ENCODE data around the gene MAN2B2. TPM values are rescaled to one million over a fixed set of nuclear protein-coding genes. Genes with fewer than 3 reads are reported as not detected.

The MAN2B2 gene
- total and polyA plus RNA-seq, 9 of the 15 experiments (the other 6 are each of a cell fraction or from before 2014, with no cell fraction given): 0.21 to 8.8 (median 3.7) TPM

DNA sequence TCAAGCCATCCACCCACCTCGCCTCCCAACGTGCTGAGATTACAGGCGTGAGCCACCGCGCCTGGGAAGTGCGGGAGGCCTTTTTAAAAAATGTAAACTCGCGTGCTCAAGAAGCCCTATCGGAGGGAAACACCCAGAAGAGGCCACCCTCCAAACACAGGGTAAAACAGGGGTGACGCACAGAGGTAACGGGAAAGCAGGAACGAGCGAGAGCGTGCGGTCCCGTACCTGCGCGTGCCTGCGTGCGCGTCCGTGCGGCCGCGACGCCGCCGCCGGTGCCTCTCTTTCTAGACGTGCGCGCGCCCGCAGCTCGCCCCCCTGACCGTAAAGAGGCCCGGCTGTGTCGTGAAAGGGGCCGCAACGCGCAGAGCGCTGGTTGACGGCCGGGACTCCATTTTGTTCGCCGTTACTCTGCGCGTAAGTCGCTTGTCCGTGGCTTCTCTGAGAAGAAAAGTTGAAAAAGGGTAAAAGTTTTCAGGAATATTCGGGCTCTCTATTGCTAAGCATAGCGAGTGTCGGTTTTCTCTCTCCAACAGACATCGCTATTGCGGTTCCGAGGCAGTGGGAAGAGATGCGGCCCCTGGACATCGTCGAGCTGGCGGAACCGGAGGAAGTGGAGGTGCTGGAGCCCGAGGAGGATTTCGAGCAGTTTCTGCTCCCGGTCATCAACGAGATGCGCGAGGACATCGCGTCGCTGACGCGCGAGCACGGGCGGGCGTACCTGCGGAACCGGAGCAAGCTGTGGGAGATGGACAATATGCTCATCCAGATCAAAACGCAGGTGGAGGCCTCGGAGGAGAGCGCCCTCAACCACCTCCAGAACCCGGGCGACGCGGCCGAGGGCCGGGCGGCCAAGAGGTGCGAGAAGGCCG, 65.5 kb downstream of the MAN2B2 start, which contains the start of gene MRFAP1 (continued):
- TF ChIP-seq, protein P1, sequence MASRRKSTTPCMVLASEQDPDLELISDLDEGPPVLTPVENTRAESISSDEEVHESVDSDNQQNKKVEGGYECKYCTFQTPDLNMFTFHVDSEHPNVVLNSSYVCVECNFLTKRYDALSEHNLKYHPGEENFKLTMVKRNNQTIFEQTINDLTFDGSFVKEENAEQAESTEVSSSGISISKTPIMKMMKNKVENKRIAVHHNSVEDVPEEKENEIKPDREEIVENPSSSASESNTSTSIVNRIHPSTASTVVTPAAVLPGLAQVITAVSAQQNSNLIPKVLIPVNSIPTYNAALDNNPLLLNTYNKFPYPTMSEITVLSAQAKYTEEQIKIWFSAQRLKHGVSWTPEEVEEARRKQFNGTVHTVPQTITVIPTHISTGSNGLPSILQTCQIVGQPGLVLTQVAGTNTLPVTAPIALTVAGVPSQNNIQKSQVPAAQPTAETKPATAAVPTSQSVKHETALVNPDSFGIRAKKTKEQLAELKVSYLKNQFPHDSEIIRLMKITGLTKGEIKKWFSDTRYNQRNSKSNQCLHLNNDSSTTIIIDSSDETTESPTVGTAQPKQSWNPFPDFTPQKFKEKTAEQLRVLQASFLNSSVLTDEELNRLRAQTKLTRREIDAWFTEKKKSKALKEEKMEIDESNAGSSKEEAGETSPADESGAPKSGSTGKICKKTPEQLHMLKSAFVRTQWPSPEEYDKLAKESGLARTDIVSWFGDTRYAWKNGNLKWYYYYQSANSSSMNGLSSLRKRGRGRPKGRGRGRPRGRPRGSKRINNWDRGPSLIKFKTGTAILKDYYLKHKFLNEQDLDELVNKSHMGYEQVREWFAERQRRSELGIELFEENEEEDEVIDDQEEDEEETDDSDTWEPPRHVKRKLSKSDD (conservative IDR thresholded peaks at IDR 0.05; ENCODE audit: low read length): peak; percentile 87
- TF ChIP-seq ZFPM2 (CRISPR knock-in tag; IDR thresholded peaks at IDR 0.05) (no peak), SPI1 (IDR thresholded peaks at IDR 0.05; ENCODE audit: borderline replicate concordance, low read depth, low read length) (peak; percentile 59; the same call in 1 of the 2 replicates), ETV1 (tag; conservative IDR thresholded peaks at IDR 0.05; ENCODE audit: low read depth) (no peak; the same call in 1 of the 2 replicates), ETV6 (IDR thresholded peaks at IDR 0.05; ENCODE audit: borderline replicate concordance in 1 of 2, low read depth in 2 of 2, low read length in 1 of 2) (peak in 1 of 2 experiments; percentile 38; a peak in 1 of 4 replicates), ETV6 (CRISPR knock-in tag; IDR thresholded peaks at IDR 0.05; ENCODE audit: borderline replicate concordance) (no peak)
- TF ChIP-seq, protein P2, sequence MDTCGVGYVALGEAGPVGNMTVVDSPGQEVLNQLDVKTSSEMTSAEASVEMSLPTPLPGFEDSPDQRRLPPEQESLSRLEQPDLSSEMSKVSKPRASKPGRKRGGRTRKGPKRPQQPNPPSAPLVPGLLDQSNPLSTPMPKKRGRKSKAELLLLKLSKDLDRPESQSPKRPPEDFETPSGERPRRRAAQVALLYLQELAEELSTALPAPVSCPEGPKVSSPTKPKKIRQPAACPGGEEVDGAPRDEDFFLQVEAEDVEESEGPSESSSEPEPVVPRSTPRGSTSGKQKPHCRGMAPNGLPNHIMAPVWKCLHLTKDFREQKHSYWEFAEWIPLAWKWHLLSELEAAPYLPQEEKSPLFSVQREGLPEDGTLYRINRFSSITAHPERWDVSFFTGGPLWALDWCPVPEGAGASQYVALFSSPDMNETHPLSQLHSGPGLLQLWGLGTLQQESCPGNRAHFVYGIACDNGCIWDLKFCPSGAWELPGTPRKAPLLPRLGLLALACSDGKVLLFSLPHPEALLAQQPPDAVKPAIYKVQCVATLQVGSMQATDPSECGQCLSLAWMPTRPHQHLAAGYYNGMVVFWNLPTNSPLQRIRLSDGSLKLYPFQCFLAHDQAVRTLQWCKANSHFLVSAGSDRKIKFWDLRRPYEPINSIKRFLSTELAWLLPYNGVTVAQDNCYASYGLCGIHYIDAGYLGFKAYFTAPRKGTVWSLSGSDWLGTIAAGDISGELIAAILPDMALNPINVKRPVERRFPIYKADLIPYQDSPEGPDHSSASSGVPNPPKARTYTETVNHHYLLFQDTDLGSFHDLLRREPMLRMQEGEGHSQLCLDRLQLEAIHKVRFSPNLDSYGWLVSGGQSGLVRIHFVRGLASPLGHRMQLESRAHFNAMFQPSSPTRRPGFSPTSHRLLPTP (IDR thresholded peaks at IDR 0.05; ENCODE audit: borderline replicate concordance, extremely low read depth, insufficient read length): no peak
- TF ChIP-seq, protein P3, sequence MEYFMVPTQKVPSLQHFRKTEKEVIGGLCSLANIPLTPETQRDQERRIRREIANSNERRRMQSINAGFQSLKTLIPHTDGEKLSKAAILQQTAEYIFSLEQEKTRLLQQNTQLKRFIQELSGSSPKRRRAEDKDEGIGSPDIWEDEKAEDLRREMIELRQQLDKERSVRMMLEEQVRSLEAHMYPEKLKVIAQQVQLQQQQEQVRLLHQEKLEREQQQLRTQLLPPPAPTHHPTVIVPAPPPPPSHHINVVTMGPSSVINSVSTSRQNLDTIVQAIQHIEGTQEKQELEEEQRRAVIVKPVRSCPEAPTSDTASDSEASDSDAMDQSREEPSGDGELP (CRISPR knock-in tag; IDR thresholded peaks at IDR 0.05; ENCODE audit: borderline replicate concordance): peak; percentile 85
- TF ChIP-seq, protein P4, sequence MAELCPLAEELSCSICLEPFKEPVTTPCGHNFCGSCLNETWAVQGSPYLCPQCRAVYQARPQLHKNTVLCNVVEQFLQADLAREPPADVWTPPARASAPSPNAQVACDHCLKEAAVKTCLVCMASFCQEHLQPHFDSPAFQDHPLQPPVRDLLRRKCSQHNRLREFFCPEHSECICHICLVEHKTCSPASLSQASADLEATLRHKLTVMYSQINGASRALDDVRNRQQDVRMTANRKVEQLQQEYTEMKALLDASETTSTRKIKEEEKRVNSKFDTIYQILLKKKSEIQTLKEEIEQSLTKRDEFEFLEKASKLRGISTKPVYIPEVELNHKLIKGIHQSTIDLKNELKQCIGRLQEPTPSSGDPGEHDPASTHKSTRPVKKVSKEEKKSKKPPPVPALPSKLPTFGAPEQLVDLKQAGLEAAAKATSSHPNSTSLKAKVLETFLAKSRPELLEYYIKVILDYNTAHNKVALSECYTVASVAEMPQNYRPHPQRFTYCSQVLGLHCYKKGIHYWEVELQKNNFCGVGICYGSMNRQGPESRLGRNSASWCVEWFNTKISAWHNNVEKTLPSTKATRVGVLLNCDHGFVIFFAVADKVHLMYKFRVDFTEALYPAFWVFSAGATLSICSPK (IDR thresholded peaks at IDR 0.05; ENCODE audit: borderline replicate concordance): no peak

Data from K562 (cell line).